ENCODE data around the gene ADAMTS12.

The ADAMTS12 gene

GRCh38 chr5:33736510-33736909, 155.3 kb downstream of the ADAMTS12 start:
- Mint-ChIP-seq H3K36me3 (ENCODE audit: low read depth) (no peaks in the 10 kb centered on the region), H3K4me3 (no peak overlapping the region), H3K4me1 (peaks cover 14% of the 10 kb centered on the region), H3K27ac (no peak overlapping the region), H3K27me3 (ENCODE audit: low read depth, poor library complexity) (peaks cover 5% of the 10 kb centered on the region), H3K9me3 (no peaks in the 10 kb centered on the region)
- no peak for TF ChIP-seq CTCF (IDR thresholded peaks at IDR 0.05)
- DNase-seq = no peak

- no peaks in the 10 kb centered on the region for H3K9me3 Mint-ChIP-seq
- TF ChIP-seq CTCF (IDR thresholded peaks at IDR 0.05) = no peak
- H3K36me3 Mint-ChIP-seq (ENCODE audit: low read depth) = no peaks in the 10 kb centered on the region
- no peak overlapping the region for H3K4me3 Mint-ChIP-seq
- H3K4me1 Mint-ChIP-seq = peaks cover 14% of the 10 kb centered on the region
- no peak overlapping the region for H3K27ac Mint-ChIP-seq
- DNase-seq = no peak
- no peaks in the 10 kb centered on the region for H3K27me3 Mint-ChIP-seq (ENCODE audit: low read depth, poor library complexity)
These were observed 156.7 kb downstream of the ADAMTS12 start for GRCh38 chr5:33735072-33735471.

- Mint-ChIP-seq H3K27me3 (ENCODE audit: low read depth, poor library complexity) (no peaks in the 10 kb centered on the region), H3K9me3 (no peaks in the 10 kb centered on the region), H3K4me1 (peaks cover 14% of the 10 kb centered on the region), H3K4me3 (no peak overlapping the region), H3K27ac (peak overlapping the region; percentile 47), H3K36me3 (ENCODE audit: low read depth) (no peaks in the 10 kb centered on the region)
- DNase-seq = peak; percentile 27
- TF ChIP-seq CTCF (IDR thresholded peaks at IDR 0.05) = no peak
These were observed 157.3 kb downstream of the ADAMTS12 start for GRCh38 chr5:33734537-33734936.

- no peaks in the 10 kb centered on the region for H3K36me3 Mint-ChIP-seq (ENCODE audit: low read depth)
- DNase-seq = no peak
- no peak overlapping the region for H3K27ac Mint-ChIP-seq
- H3K9me3 Mint-ChIP-seq = no peaks in the 10 kb centered on the region
- H3K4me3 Mint-ChIP-seq = no peak overlapping the region
- H3K4me1 Mint-ChIP-seq = peaks cover 14% of the 10 kb centered on the region
- H3K27me3 Mint-ChIP-seq (ENCODE audit: low read depth, poor library complexity) = no peaks in the 10 kb centered on the region
- no peak for TF ChIP-seq CTCF (IDR thresholded peaks at IDR 0.05)
These were observed 158.6 kb downstream of the ADAMTS12 start for GRCh38 chr5:33733225-33733624.

- Mint-ChIP-seq H3K27me3 (ENCODE audit: low read depth, poor library complexity) (peaks cover 4% of the 10 kb centered on the region), H3K36me3 (ENCODE audit: low read depth) (no peaks in the 10 kb centered on the region), H3K4me3 (no peak overlapping the region), H3K4me1 (no peaks in the 10 kb centered on the region), H3K27ac (no peak overlapping the region), H3K9me3 (no peaks in the 10 kb centered on the region)
- TF ChIP-seq CTCF (IDR thresholded peaks at IDR 0.05) = no peak
- DNase-seq = no peak
These were observed 165.2 kb downstream of the ADAMTS12 start for GRCh38 chr5:33726422-33727165.

- TF ChIP-seq CTCF (IDR thresholded peaks at IDR 0.05) = no peak
- no peak overlapping the region for H3K27ac Mint-ChIP-seq
- DNase-seq = no peak
- peaks cover 4% of the 10 kb centered on the region for H3K27me3 Mint-ChIP-seq (ENCODE audit: low read depth, poor library complexity)
- H3K4me1 Mint-ChIP-seq = no peaks in the 10 kb centered on the region
- H3K9me3 Mint-ChIP-seq = no peaks in the 10 kb centered on the region
- no peaks in the 10 kb centered on the region for H3K36me3 Mint-ChIP-seq (ENCODE audit: low read depth)
- H3K4me3 Mint-ChIP-seq = no peak overlapping the region
These were observed 166.0 kb downstream of the ADAMTS12 start for GRCh38 chr5:33725806-33726205.
